ENCODE results near the gene ADAMTS10. TPM values are rescaled to one million over a fixed set of nuclear protein-coding genes. Genes with fewer than 3 reads are reported as not detected.

Gene ADAMTS10
- total RNA-seq (100 to 1,000 TPM; 190 to 196 TPM), polyA plus RNA-seq (1 to 10 TPM; 1.2 to 3.4 (median 2.0) TPM), total RNA-seq (2.0 to 126 (median 71.1) reads per million in 6 experiments)

- ATAC-seq (peak; percentile 56), DNase-seq (peak; percentile 36 to 75 (median 60))
- H3K27me3 Mint-ChIP-seq: peaks cover 0 to 2% (median 0%) of the 10 kb centered on the region in 5 donors
- POLR2A ChIA-PET: no interaction called here
- H3K4me3 Mint-ChIP-seq: peak within 1 kb of the TSS; percentile 95 to 100 (median 98)
- peaks cover 10 to 28% (median 13%) of the 10 kb centered on the region in 3 donors for H3K36me3 Mint-ChIP-seq
- peaks cover 0 to 8% (median 0%) of the 10 kb centered on the region in 9 donors for H3K9me3 Mint-ChIP-seq
- peak within 1 kb of the TSS; percentile 88 to 98 (median 96) for H3K27ac Mint-ChIP-seq
- peaks cover 40 to 65% (median 57%) of the 10 kb centered on the region in 4 donors for H3K4me1 Mint-ChIP-seq
Measured at GRCh38 chr19:8610041-8610935, at the start of gene ADAMTS10. TSS of gene ADAMTS10 (minus strand) at chr19:8610715. CDS start at chr19:8605710, 5,005 bp downstream.

GRCh38 chr19:8659905-8660304, 49.4 kb upstream of the ADAMTS10 start:
- Mint-ChIP-seq H3K4me3 (no peak overlapping the region), H3K36me3 (peaks cover 0 to 2% (median 0%) of the 10 kb centered on the region in 3 donors)

GRCh38 chr19:8657869-8658268, 47.4 kb upstream of the ADAMTS10 start:
- Mint-ChIP-seq H3K27me3 (no peaks in the 10 kb centered on the region), H3K9me3 (no peaks in the 10 kb centered on the region), H3K4me3 (no peak overlapping the region), H3K4me1 (peaks cover 19 to 32% (median 26%) of the 10 kb centered on the region in 4 donors), H3K27ac (peak overlapping the region in 2 of 10 donors; percentile 44 to 46), H3K36me3 (no peaks in the 10 kb centered on the region)
- POLR2A ChIA-PET: no interaction called here
- ATAC-seq (no peak), DNase-seq (no peak)

More at GRCh38 chr19:8659905-8660304, 49.4 kb upstream of the ADAMTS10 start:
- H3K9me3 Mint-ChIP-seq: no peaks in the 10 kb centered on the region
- POLR2A ChIA-PET: interaction anchor here (0.5 kb wide), 1 partner anchor 18 kb away, joined by 3 read pairs; no protein-coding TSS in a partner anchor
- ATAC-seq (no peak), DNase-seq (no peak)
- peak overlapping the region in 1 of 10 donors; percentile 31 for H3K27ac Mint-ChIP-seq
- H3K27me3 Mint-ChIP-seq: no peaks in the 10 kb centered on the region
- H3K4me1 Mint-ChIP-seq: peaks cover 22 to 44% (median 37%) of the 10 kb centered on the region in 4 donors

GRCh38 chr19:8655340-8655709, 44.8 kb upstream of the ADAMTS10 start:
- Mint-ChIP-seq H3K9me3 (no peaks in the 10 kb centered on the region), H3K4me3 (peak overlapping the region in 9 of 10 donors; percentile 39 to 77 (median 63)), H3K4me1 (peaks cover 19 to 29% (median 23%) of the 10 kb centered on the region in 4 donors), H3K36me3 (no peaks in the 10 kb centered on the region), H3K27ac (peak overlapping the region in 3 of 10 donors; percentile 35 to 73 (median 48)), H3K27me3 (no peaks in the 10 kb centered on the region)
- ATAC-seq (peak; percentile 78 to 79), DNase-seq (peak in 8 of 10 donors; percentile 17 to 66 (median 38))
- POLR2A ChIA-PET: interaction anchor here (0.7 kb wide), 1 partner anchor 8 kb away, joined by 3 read pairs; no protein-coding TSS in a partner anchor

- Mint-ChIP-seq H3K9me3 (no peaks in the 10 kb centered on the region), H3K27ac (peak overlapping the region in 4 of 10 donors; percentile 48 to 71 (median 64)), H3K4me3 (peak overlapping the region; percentile 54 to 77 (median 67)), H3K4me1 (peaks cover 19 to 34% (median 25%) of the 10 kb centered on the region in 4 donors), H3K27me3 (no peaks in the 10 kb centered on the region), H3K36me3 (no peaks in the 10 kb centered on the region)
- DNase-seq (peak; percentile 42 to 77 (median 70)), ATAC-seq (peak; percentile 77 to 81)
- POLR2A ChIA-PET: interaction anchor here (0.7 kb wide), 1 partner anchor 8 kb away, joined by 3 read pairs; no protein-coding TSS in a partner anchor
Measured at GRCh38 chr19:8654591-8655339, 44.2 kb upstream of the ADAMTS10 start.

- Mint-ChIP-seq H3K27ac (no peak overlapping the region), H3K36me3 (no peaks in the 10 kb centered on the region), H3K9me3 (no peaks in the 10 kb centered on the region), H3K4me3 (no peak overlapping the region), H3K27me3 (peaks cover 0 to 9% (median 3%) of the 10 kb centered on the region in 5 donors), H3K4me1 (peaks cover 0 to 14% (median 7%) of the 10 kb centered on the region in 4 donors)
- DNase-seq (no peak), ATAC-seq (no peak)
- POLR2A ChIA-PET: no interaction called here
Measured at GRCh38 chr19:8648240-8648639, 37.7 kb upstream of the ADAMTS10 start.

GRCh38 chr19:8643860-8644653, 33.5 kb upstream of the ADAMTS10 start:
- Mint-ChIP-seq H3K4me1 (peaks cover 3 to 14% (median 6%) of the 10 kb centered on the region in 4 donors), H3K36me3 (no peaks in the 10 kb centered on the region), H3K27ac (peak overlapping the region in 1 of 10 donors; percentile 41), H3K4me3 (no peak overlapping the region), H3K9me3 (no peaks in the 10 kb centered on the region), H3K27me3 (peaks cover 1 to 9% (median 6%) of the 10 kb centered on the region in 5 donors)
- POLR2A ChIA-PET: interaction anchor here (0.6 kb wide), 2 partner anchors 12 to 28 kb away, joined by 3 to 8 read pairs; no protein-coding TSS in a partner anchor
- no peak for DNase-seq
- no peak for ATAC-seq

- Mint-ChIP-seq H3K27me3 (peaks cover 1 to 17% (median 8%) of the 10 kb centered on the region in 5 donors), H3K27ac (no peak overlapping the region), H3K4me3 (no peak overlapping the region), H3K9me3 (no peaks in the 10 kb centered on the region), H3K36me3 (no peaks in the 10 kb centered on the region), H3K4me1 (peaks cover 11 to 23% (median 15%) of the 10 kb centered on the region in 4 donors)
- ATAC-seq: no peak
- POLR2A ChIA-PET: interaction anchor here (0.6 kb wide), 2 partner anchors 56 to 155 kb away, joined by 3 to 4 read pairs; no protein-coding TSS in a partner anchor
- no peak for DNase-seq
Measured at GRCh38 chr19:8642561-8642960, 32.0 kb upstream of the ADAMTS10 start.

- Mint-ChIP-seq H3K4me1 (peaks cover 11 to 23% (median 15%) of the 10 kb centered on the region in 4 donors), H3K27me3 (peaks cover under 1 to 16% (median 8%) of the 10 kb centered on the region in 5 donors), H3K36me3 (no peaks in the 10 kb centered on the region), H3K27ac (no peak overlapping the region), H3K9me3 (no peaks in the 10 kb centered on the region), H3K4me3 (no peak overlapping the region)
- DNase-seq (peak in 8 of 10 donors; percentile 8 to 65 (median 42)), ATAC-seq (peak; percentile 62 to 84)
- POLR2A ChIA-PET: interaction anchor here (0.6 to 1.1 kb wide), 6 partner anchors 18 to 155 kb away, joined by 3 to 6 read pairs (median 4); partner anchors contain the start of gene ZNF414
Measured at GRCh38 chr19:8641908-8642547, 31.5 kb upstream of the ADAMTS10 start.

- POLR2A ChIA-PET: interaction anchor here (0.6 to 1.1 kb wide), 5 partner anchors 18 to 128 kb away, joined by 3 to 6 read pairs (median 4); partner anchors contain the start of genes MYO1F and ZNF414
- no peak for ATAC-seq
- no peaks in the 10 kb centered on the region for H3K36me3 Mint-ChIP-seq
Measured at GRCh38 chr19:8641221-8641907, 30.8 kb upstream of the ADAMTS10 start.

More at GRCh38 chr19:8641221-8641907, 30.8 kb upstream of the ADAMTS10 start:
- DNase-seq: no peak
- Mint-ChIP-seq H3K4me1 (peaks cover 9 to 20% (median 15%) of the 10 kb centered on the region in 4 donors), H3K27ac (peak overlapping the region in 1 of 10 donors; percentile 3), H3K27me3 (peaks cover 0 to 11% (median 6%) of the 10 kb centered on the region in 5 donors), H3K4me3 (no peak overlapping the region), H3K9me3 (no peaks in the 10 kb centered on the region)
